22Rv1 (cell line): ENCODE data around the gene BAG3.

Experiments
- ZFX ChIP-seq: fragments of 450-650 bp; IDR thresholded peaks from 2 replicates; pipeline ENCODE4 v1.6.1; 2017; ENCODE audit warnings: antibody characterized with exemption, borderline replicate concordance
- TF ChIP-seq, protein P1 (sequence below): fragments of 450-650 bp; IDR thresholded peaks from 2 replicates; pipeline ENCODE4 v1.5.1; 2017; ENCODE audit warnings: mild to moderate bottlenecking

GRCh38 chr10:119658274-119658673 is 7.1 kb downstream of the BAG3 start:
- TF ChIP-seq, protein P1, sequence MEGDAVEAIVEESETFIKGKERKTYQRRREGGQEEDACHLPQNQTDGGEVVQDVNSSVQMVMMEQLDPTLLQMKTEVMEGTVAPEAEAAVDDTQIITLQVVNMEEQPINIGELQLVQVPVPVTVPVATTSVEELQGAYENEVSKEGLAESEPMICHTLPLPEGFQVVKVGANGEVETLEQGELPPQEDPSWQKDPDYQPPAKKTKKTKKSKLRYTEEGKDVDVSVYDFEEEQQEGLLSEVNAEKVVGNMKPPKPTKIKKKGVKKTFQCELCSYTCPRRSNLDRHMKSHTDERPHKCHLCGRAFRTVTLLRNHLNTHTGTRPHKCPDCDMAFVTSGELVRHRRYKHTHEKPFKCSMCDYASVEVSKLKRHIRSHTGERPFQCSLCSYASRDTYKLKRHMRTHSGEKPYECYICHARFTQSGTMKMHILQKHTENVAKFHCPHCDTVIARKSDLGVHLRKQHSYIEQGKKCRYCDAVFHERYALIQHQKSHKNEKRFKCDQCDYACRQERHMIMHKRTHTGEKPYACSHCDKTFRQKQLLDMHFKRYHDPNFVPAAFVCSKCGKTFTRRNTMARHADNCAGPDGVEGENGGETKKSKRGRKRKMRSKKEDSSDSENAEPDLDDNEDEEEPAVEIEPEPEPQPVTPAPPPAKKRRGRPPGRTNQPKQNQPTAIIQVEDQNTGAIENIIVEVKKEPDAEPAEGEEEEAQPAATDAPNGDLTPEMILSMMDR = no peak
- TF ChIP-seq ZFX = no peak
